Ovary (tissue), 3 donors: ENCODE measurements around the gene RRH.

Experiments
- CTCF ChIP-seq, 3 donors: fragments of 450-650 bp in 2 of 3; fragments of 200-600 bp in 1 of 3; IDR thresholded peaks; one replicate each; pipeline versions ENCODE4 v1.5.1 to v1.8.0; 2016 to 2022; ENCODE audit warnings: antibody characterized with exemption in 3 of 3, mild to moderate bottlenecking in 1 of 3
- EP300 ChIP-seq: sonication (generic); formaldehyde crosslinking; IDR thresholded peaks from one replicate; pipeline ENCODE4 v1.6.1; 2017; ENCODE audit warnings: antibody characterized with exemption
- POLR2A ChIP-seq: fragments of 450-650 bp; IDR thresholded peaks from one replicate; pipeline ENCODE4 v1.6.1; 2017; ENCODE audit warnings: antibody characterized with exemption, mild to moderate bottlenecking, moderate library complexity
- donor health status: DM: no; HTN: no; CAD: no.

- TF ChIP-seq POLR2A (no peak), CTCF (IDR thresholded peaks at IDR 0.05) (no peak), EP300 (no peak)
These were observed 16.1 kb upstream of the RRH start for GRCh38 chr4:109811707-109812106.
